ENCODE data around the gene MGLL.

The MGLL gene

DNA sequence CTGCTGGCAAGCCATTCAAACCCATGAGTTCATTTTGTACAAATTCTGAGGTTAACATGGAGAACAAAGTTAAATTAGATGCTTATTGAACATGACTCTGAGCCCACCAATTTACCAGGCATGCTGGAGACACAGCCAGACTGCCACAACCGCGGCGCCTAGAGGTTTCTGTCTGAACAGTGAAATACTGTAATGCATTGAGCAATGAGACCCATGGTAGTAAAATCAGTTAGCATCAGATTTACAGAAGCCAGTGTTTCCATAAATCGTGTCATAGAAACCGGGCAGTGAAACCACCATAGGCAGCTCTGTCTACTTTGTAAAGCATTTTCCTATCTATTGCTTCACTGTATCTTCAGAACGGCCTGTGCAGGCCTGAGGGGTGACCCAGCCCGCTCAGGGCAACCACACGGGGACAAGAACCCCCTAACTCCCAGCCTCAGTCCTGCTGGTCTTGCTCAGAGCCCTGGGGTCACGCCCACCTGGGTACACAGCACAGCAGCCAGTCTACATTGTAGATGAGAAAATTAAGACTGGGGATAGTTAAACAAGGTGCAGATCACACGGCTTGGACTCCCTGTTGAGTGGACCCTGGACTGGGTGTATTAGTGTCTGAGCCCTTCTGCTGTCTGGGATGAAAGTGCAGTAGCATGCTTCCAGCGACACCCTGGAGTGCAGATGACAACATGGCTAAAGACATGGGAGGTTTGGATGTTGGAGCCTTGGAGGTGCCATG, 44.2 kb downstream of the MGLL start:
- in situ Hi-C loops (cut with HindIII; ENCODE audit: low sequenced_read_pairs): no loop called here

DNA sequence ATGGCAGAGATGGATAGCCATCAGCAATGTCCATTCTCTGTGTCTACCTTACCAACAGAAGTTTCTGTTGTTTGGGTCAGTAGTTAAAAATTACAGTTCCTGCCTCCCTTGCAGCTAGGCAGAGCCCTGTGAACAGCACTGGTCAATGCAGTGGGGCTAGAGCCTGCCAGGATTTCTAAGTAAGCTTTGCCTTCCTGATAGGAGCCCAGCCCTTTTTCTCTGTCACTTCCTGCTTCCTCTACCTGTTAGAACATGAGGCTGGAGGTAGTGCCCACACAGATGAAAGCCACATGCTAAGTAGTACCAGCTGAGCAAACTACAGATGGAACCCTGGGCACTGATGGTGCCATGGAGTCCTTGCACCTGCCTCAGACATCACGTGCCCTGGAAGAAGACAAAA, 45.0 kb downstream of the MGLL start:
- in situ Hi-C loops (cut with HindIII; ENCODE audit: low sequenced_read_pairs): no loop called here

- in situ Hi-C loops (cut with HindIII; ENCODE audit: low sequenced_read_pairs): no loop called here
Measured at GRCh38 chr3:127776347-127776746, 46.0 kb downstream of the MGLL start.

GRCh38 chr3:127775398-127776109, 46.8 kb downstream of the MGLL start:
- in situ Hi-C loops (cut with HindIII; ENCODE audit: low sequenced_read_pairs): no loop called here

GRCh38 chr3:127774647-127775046, 47.7 kb downstream of the MGLL start:
- in situ Hi-C loops (cut with HindIII; ENCODE audit: low sequenced_read_pairs): no loop called here

DNA sequence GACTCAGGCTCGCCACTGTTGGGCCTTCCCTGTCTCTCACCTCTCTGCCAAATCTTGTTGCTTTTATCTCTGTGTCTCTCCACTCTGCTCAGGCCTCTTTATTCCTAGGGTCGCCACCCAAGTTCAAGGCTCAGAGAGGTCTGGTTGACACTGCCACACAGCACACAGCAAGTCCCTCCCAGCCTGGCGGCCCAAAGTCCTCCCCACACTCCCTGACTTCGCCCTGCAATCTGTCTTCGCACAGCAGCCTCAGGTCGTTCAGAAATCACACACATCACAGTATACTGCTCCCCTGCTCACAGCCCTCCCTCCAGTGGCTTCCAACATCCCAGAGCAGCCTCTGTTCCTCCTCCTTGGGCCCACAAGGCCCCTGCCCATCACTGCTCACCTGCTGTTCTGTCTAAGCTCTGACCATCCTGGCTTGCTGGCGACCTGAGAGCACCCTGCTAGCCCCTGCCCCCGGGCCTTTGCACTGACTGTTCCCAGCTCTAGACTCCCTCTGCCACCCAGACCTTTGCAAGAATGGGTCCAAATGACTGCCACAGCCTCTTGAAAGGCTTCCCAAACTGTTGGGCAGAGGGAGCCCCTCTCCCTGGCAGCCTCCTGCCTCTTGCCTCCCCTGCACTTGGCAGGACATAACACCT, 48.4 kb downstream of the MGLL start:
- in situ Hi-C loops (cut with HindIII; ENCODE audit: low sequenced_read_pairs): no loop called here

GRCh38 chr3:127772827-127773751, 49.2 kb downstream of the MGLL start:
- in situ Hi-C loops (cut with HindIII; ENCODE audit: low sequenced_read_pairs): no loop called here

GRCh38 chr3:127772273-127772672, 50.0 kb downstream of the MGLL start:
- in situ Hi-C loops (cut with HindIII; ENCODE audit: low sequenced_read_pairs): no loop called here

DNA sequence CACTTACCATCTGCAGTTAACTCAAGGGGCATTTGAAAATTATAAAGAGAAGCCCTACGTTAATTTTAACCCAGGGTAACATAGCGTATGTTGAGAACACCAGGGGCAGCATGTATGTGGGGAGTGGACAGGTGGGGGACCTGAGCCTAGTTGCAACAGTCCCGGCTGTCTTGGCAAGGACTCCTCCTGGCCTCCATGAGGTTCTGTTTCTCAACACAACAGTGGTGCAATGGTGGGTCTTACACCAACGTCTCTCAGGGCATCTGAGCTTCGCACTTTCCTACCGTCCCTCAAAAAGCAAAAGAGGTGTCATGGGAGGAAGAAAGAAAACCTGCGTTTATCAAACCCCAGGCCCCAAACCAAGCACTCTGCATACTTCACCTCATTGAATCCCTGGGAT, 50.6 kb downstream of the MGLL start:
- in situ Hi-C loops (cut with HindIII; ENCODE audit: low sequenced_read_pairs): no loop called here

DNA sequence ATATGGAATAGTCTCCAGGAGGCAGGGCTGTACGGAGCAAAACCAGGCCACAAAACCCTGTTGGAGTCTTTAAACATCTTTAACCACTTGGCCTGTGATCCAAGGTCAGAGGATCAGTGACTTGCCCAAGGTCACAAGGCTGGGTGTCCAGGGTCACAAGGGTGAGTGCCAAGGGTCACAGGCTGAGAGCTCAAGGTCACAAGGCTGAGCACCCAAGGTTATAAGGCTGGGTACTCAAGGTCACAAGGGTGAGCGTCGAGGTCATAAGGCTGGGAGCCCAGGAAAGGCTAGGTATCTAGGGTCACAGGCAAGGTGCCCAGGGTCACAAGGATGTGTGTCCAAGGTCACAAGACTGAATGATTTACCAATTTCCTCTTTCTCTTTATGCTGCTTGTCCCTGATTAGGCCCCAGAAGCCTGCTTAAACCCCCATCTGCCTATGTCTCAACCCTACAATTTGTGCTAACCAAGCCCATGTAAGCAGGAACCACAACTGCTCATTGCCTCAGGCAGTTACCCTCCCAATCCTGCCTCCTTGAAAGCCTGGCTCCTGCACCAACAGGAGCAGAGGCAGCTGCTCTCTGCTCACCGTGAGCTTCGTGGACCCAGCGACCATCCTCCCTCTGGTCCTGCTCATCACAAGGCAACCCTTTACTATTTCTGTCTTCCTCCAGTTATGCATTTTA, 51.5 kb downstream of the MGLL start:
- in situ Hi-C loops (cut with HindIII; ENCODE audit: low sequenced_read_pairs): no loop called here

DNA sequence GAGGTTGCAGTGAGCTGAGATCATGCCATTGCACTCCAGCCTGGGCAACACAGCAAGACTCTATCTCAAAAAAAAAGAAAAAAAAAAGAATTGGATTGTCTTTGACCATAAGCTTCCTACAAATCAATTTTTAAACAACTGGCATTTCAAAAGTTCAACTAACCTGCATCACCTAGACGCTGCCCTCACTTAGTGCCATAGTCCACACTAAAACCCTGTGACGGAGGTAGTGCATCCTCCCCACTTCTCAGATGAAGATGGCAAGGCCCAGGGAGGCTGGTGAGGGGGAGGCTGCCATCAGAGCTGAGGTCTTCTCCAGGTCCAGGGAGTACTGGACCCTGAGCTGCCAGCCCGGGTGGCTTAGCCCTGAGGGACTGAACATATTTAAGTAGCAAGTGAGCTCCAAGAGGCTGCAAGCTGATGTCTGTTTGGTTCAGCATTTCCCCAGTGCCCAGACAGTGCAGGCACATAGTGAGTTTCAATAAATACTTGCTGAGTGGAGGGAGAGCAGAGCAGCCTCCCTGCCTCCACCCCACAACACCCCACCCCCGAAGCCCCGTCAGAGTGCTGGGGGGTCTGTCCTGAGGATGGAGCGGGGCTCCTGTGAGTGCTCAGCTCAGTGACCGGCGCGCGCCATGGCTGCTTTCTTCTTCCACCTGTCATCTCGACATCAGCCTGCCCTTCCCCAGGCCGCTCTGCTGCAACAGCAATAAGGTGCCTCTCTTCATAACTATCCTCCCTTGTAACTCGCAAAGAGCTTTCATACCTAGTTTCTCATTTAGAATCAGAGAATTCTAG, 52.8 kb downstream of the MGLL start:
- in situ Hi-C loops (cut with HindIII; ENCODE audit: low sequenced_read_pairs): no loop called here

- in situ Hi-C loops (cut with HindIII; ENCODE audit: low sequenced_read_pairs): no loop called here
Measured at GRCh38 chr3:127768346-127769008, 53.8 kb downstream of the MGLL start.

- in situ Hi-C loops (cut with HindIII; ENCODE audit: low sequenced_read_pairs): no loop called here
Measured at GRCh38 chr3:127767126-127767525, 55.2 kb downstream of the MGLL start.

DNA sequence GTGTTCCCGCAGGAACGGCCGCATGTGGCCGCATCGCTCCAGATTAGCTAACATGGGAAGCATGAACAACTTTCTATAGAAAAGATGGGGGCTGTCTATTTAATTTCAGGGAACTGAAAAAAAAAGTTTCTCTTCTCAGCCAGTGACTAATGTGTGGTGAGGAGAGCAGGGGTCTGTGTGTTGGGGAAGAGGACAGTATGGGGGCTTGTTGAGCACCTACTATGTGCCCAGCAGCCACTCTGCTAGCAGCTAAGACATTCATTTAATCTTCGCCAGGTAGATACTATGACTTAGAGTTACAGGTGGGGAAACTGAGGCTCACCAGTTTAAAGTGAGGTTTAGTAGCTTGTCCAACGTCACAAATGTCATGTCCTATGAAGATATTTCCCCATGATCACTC, 56.6 kb downstream of the MGLL start:
- in situ Hi-C loops (cut with HindIII; ENCODE audit: low sequenced_read_pairs): no loop called here

GRCh38 chr3:127764841-127765362, 57.4 kb downstream of the MGLL start:
- in situ Hi-C loops (cut with HindIII; ENCODE audit: low sequenced_read_pairs): no loop called here

DNA sequence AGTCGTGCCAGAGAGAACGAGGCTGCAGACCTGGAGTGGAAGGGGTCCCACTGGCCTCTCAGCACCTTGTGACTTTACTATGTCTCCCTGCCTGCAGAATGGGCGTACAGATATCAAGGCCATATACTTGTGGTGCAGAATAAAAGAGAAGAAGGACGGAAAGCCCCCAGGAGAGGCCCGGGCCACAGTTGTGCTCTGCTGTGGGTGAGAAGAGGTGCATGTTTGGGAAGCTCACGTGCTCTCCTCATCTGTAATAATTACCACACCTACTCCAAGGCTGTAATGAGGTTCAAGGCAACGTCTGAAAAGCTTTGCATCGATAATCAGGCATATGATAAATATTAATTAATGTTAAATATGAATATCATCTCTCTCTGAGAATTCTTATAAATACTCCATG, 58.0 kb downstream of the MGLL start:
- in situ Hi-C loops (cut with HindIII; ENCODE audit: low sequenced_read_pairs): no loop called here

DNA sequence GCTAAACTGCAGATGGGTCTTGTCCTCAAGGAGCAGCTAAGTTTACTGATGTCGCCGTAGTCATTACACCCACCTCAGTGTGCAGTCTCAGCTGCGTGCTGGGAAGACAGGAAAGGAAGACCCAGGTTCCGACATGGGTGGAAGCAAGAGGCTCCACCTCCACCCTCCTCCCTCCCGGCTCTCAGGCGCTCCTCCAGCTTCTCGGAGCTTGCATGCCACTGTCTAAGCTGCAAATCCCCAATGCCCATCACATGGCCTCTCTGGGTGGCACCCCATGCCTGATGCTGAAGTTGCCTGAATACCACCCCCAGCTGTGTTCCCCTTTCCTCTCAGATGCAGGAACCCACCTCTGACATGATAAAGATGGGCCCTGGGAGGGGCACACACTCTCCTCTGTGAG, 58.5 kb downstream of the MGLL start:
- in situ Hi-C loops (cut with HindIII; ENCODE audit: low sequenced_read_pairs): no loop called here

GRCh38 chr3:127763337-127763736, 59.0 kb downstream of the MGLL start:
- in situ Hi-C loops (cut with HindIII; ENCODE audit: low sequenced_read_pairs): no loop called here

DNA sequence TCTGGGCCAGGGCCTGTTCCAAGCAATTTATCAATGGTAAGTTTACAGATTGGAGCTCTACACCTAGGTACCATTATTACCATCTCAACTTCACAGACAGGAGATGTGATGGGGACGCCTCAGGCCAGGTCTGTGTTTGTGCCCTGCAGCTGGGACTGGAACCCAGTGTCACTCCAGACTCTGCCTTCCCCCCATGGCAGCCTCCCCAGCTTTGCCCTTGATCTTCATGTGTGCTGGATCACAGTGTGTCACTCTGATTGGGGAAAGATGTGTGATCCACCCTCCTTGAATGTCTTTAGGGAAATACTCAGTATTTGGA, 59.6 kb downstream of the MGLL start:
- in situ Hi-C loops (cut with HindIII; ENCODE audit: low sequenced_read_pairs): no loop called here

Data from DLD1 (cell line).